ENCODE results near the gene KLF7.

GRCh38 chr2:207123335-207123744 lies 42.4 kb downstream of the KLF7 start:
- TF ChIP-seq, protein P1, sequence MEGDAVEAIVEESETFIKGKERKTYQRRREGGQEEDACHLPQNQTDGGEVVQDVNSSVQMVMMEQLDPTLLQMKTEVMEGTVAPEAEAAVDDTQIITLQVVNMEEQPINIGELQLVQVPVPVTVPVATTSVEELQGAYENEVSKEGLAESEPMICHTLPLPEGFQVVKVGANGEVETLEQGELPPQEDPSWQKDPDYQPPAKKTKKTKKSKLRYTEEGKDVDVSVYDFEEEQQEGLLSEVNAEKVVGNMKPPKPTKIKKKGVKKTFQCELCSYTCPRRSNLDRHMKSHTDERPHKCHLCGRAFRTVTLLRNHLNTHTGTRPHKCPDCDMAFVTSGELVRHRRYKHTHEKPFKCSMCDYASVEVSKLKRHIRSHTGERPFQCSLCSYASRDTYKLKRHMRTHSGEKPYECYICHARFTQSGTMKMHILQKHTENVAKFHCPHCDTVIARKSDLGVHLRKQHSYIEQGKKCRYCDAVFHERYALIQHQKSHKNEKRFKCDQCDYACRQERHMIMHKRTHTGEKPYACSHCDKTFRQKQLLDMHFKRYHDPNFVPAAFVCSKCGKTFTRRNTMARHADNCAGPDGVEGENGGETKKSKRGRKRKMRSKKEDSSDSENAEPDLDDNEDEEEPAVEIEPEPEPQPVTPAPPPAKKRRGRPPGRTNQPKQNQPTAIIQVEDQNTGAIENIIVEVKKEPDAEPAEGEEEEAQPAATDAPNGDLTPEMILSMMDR (IDR thresholded peaks at IDR 0.05; ENCODE audit: low read length): no peak
- TF ChIP-seq EZH2 (optimal IDR thresholded peaks at IDR 0.05; ENCODE audit: low read depth, low read length): no peak

All from MM.1S (cell line).